LHCN-M2 (cell line): Measurements from ENCODE around the gene GLI1. TPM values are rescaled to one million over a fixed set of nuclear protein-coding genes. Genes with fewer than 3 reads are reported as not detected.
A peak's percentile ranks its signal among the peaks of the same experiment; 100 is the strongest.
"Not testable (repeated sequence)": the region's sequence is repeated elsewhere in the genome, so short reads cannot be mapped to it uniquely, and the experiment has no call there.

Experiments
- DNase-seq: peaks from one replicate; pipeline ENCODE4 v3.0.0-alpha.2; 2012; ENCODE audit warnings: low read depth
- polyA plus RNA-seq: library from polyadenylated mRNA; unstranded; fragments of >200 nt; gene quantifications from one replicate; pipeline ENCODE4 v1.2.1, GENCODE V29; 2012; ENCODE audit warnings: missing spikeins
- total RNA-seq: library from RNA; depleted of rRNA; stranded (reverse); fragments of >200 nt; gene quantifications from 2 replicates; pipeline ENCODE4 v1.2.3, GENCODE V29; 2014; rRNA removed

GLI1 gene
- 1.1 and 1.2 TPM in 2 replicates for total RNA-seq
- polyA plus RNA-seq, result 4.4 TPM

GRCh38 chr12:57459750-57460467 lies at the start of gene GLI1:
Gene GLI1 (plus strand): TSS chr12:57459785. CDS start chr12:57463692, 3,907 bp downstream.
- no peak for DNase-seq

GRCh38 chr12:57410534-57410933 lies 49.1 kb upstream of the GLI1 start:
- DNase-seq, result no peak

- DNase-seq, result not testable (repeated sequence)
These were observed 45.4 kb upstream of the GLI1 start for GRCh38 chr12:57414160-57414559.

GRCh38 chr12:57415088-57415487 lies 44.5 kb upstream of the GLI1 start:
- no peak for DNase-seq

GRCh38 chr12:57416039-57416996 lies 43.3 kb upstream of the GLI1 start:
- peak; percentile 47 for DNase-seq

- no peak for DNase-seq
These were observed 41.3 kb upstream of the GLI1 start for GRCh38 chr12:57418255-57418654.

GRCh38 chr12:57419495-57419894 lies 40.1 kb upstream of the GLI1 start:
- no peak for DNase-seq

GRCh38 chr12:57420482-57420881 lies 39.1 kb upstream of the GLI1 start:
- DNase-seq, result no peak

GRCh38 chr12:57426948-57427347 lies 32.6 kb upstream of the GLI1 start:
- DNase-seq, result not testable (repeated sequence)

- DNase-seq, result no peak
These were observed 30.6 kb upstream of the GLI1 start for GRCh38 chr12:57428965-57429364.

- no peak for DNase-seq
These were observed 30.0 kb upstream of the GLI1 start for GRCh38 chr12:57429473-57430111.

GRCh38 chr12:57430112-57430930 lies 29.3 kb upstream of the GLI1 start:
- peak; percentile 15 for DNase-seq

GRCh38 chr12:57430931-57431566 lies 28.5 kb upstream of the GLI1 start, which contains the start of gene R3HDM2:
Gene R3HDM2 (minus strand): TSS chr12:57431043. CDS start chr12:57310428, 120,615 bp downstream.
- DNase-seq, result peak; percentile 92

GRCh38 chr12:57431654-57432188 lies 27.9 kb upstream of the GLI1 start:
- no peak for DNase-seq

- DNase-seq, result no peak
These were observed 26.2 kb upstream of the GLI1 start for GRCh38 chr12:57433370-57433769.

GRCh38 chr12:57434517-57435223 lies 24.9 kb upstream of the GLI1 start, which contains the start of gene INHBC:
Gene INHBC (plus strand): TSS chr12:57434784. CDS start chr12:57434887, 103 bp downstream.
- DNase-seq, result no peak

GRCh38 chr12:57435293-57435692 lies 24.3 kb upstream of the GLI1 start:
- no peak for DNase-seq

GRCh38 chr12:57438400-57438799 lies 21.2 kb upstream of the GLI1 start:
- DNase-seq, result no peak

- no peak for DNase-seq
These were observed 19.8 kb upstream of the GLI1 start for GRCh38 chr12:57439762-57440266.
